ENCODE data around the gene TXN2. TPM values are rescaled to one million over a fixed set of nuclear protein-coding genes. Genes with fewer than 3 reads are reported as not detected.

TXN2 gene
- total and polyA plus RNA-seq, 3 experiments from 2014 or later, result 122 to 127 (median 126) TPM

Other genes with a start within 250 kb of the TXN2 start
- 10 to 100 TPM; 59.0 to 62.8 TPM for gene APOL2, start 242.1 kb downstream of the TXN2 start, total RNA-seq
- 27.1 TPM for gene APOL2, start 242.1 kb downstream of the TXN2 start, polyA plus RNA-seq
- 10 to 100 TPM; 32.8 to 34.3 TPM for gene APOL1, start 228.5 kb downstream of the TXN2 start, total RNA-seq
- gene APOL1, start 228.5 kb downstream of the TXN2 start, polyA plus RNA-seq, result 25.6 TPM
- gene MYH9, start 93.7 kb downstream of the TXN2 start, total RNA-seq, result 100 to 1,000 TPM; 680 to 684 TPM
- gene MYH9, start 93.7 kb downstream of the TXN2 start, polyA plus RNA-seq, result 425 TPM
- 10 to 100 TPM; 23.7 to 27.6 TPM for gene FOXRED2, start 25.4 kb upstream of the TXN2 start, total RNA-seq
- gene FOXRED2, start 25.4 kb upstream of the TXN2 start, polyA plus RNA-seq, result 1.8 TPM
- 100 to 1,000 TPM; 333 to 341 TPM for gene EIF3D, start 47.5 kb upstream of the TXN2 start, total RNA-seq
- 140 TPM for gene EIF3D, start 47.5 kb upstream of the TXN2 start, polyA plus RNA-seq
- not detected for gene CACNG2, start 222.1 kb upstream of the TXN2 start, total RNA-seq
- gene CACNG2, start 222.1 kb upstream of the TXN2 start, polyA plus RNA-seq, result not detected